AG04450 (cell line): ENCODE measurements around the gene TAPBPL. TPM values are rescaled to one million over a fixed set of nuclear protein-coding genes. Genes with fewer than 3 reads are reported as not detected.

Experiments
- CTCF ChIA-PET: fragments of 300-600, 350-600 bp; formaldehyde crosslinking; extraction: SDS; loops from one replicate; lab custom pipeline; 2022; ENCODE audit warnings: antibody characterized with exemption, inconsistent platforms; lab: Charles Lee
- POLR2A ChIA-PET: fragments of 350-600 bp; formaldehyde crosslinking; extraction: SDS; loops from one replicate; lab custom pipeline; 2021; ENCODE audit warnings: antibody characterized with exemption, inconsistent platforms; lab: Yijun Ruan, JAX
- DNase-seq: peaks from one replicate; pipeline ENCODE4 v3.0.0-alpha.2; 2011; ENCODE audit warnings: low read depth, low spot score
- H3K27ac ChIP-seq: one replicate; pipeline ENCODE4 v1.5.1; 2012; ENCODE audit warnings: low read depth, low read length, control low read depth
- H3K27me3 ChIP-seq: one replicate; pipeline ENCODE4 v1.6.0; 2012; ENCODE audit warnings: low read length; ENCODE audit not compliant: control insufficient read depth, insufficient read depth
- H3K4me3 ChIP-seq: 2 replicates; pipeline ENCODE4 v1.5.1; 2011; ENCODE audit warnings: mild to moderate bottlenecking, low read depth, low read length, control low read depth
- H3K9me3 ChIP-seq: 2 replicates; pipeline ENCODE4 v1.5.1; 2012; ENCODE audit warnings: low read length; ENCODE audit not compliant: control insufficient read depth, insufficient read depth
- polyA plus RNA-seq: library from polyadenylated mRNA; depleted of rRNA; stranded (reverse); fragments of >200 nt; gene quantifications from 2 replicates; pipeline ENCODE4 v1.2.3, GENCODE V29; 2011
- TF ChIP-seq, protein P1 (sequence below): IDR thresholded peaks from 2 replicates; pipeline ENCODE4 v1.5.1; 2011; ENCODE audit warnings: low read depth, low read length, control low read depth, inconsistent platforms

TAPBPL gene
- polyA plus RNA-seq, 1 experiment = 10.2 TPM

DNA sequence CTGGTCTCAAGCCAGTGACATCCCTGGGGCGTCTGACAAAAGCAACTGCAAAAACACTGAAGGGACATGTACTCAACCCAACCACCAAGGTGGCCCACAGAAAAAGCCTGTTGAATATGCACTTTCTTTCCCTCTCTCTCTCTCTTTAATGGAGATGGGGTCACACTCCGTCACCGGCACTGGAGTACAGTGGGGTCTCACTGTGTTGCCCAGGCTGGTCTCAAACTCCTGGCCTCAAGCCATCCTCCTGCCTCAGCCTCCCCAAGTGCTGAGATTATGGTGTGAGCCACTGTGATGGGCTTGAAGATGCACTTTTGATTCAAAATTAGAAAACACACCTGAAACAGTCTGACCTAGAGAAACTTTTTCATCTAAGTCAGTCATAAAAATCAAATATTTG lies 14.3 kb upstream of the TAPBPL start:
- Histone ChIP-seq H3K27me3 (no peaks in the 10 kb centered on the region), H3K27ac (no peak overlapping the region), H3K9me3 (no peaks in the 10 kb centered on the region), H3K4me3 (no peak overlapping the region)
- TF ChIP-seq, protein P1, sequence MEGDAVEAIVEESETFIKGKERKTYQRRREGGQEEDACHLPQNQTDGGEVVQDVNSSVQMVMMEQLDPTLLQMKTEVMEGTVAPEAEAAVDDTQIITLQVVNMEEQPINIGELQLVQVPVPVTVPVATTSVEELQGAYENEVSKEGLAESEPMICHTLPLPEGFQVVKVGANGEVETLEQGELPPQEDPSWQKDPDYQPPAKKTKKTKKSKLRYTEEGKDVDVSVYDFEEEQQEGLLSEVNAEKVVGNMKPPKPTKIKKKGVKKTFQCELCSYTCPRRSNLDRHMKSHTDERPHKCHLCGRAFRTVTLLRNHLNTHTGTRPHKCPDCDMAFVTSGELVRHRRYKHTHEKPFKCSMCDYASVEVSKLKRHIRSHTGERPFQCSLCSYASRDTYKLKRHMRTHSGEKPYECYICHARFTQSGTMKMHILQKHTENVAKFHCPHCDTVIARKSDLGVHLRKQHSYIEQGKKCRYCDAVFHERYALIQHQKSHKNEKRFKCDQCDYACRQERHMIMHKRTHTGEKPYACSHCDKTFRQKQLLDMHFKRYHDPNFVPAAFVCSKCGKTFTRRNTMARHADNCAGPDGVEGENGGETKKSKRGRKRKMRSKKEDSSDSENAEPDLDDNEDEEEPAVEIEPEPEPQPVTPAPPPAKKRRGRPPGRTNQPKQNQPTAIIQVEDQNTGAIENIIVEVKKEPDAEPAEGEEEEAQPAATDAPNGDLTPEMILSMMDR = no peak
- POLR2A ChIA-PET = interaction anchor here (2.3 kb wide), 1 partner anchor 33 kb away, joined by 7 read pairs; the partner anchor contains the start of gene VAMP1
- no peak for DNase-seq
- CTCF ChIA-PET = no interaction called here

DNA sequence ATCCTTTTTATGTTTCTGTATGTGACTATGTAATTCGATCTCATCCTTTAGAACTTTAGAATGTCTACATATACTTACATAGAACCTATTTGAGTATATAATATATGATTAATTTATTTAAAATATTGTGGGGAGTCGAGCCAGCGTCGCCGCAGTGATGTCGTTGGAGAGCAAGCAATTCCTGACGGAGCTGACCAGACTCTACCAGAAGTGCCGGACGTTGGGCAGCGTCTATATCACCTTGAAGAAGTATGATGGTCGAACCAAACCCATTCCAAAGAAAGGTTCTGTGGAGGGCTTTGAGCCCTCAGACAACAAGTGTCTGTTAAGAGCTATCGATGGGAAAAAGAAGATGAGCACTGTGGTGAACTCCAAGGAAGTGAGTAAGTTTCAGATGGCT lies 13.5 kb upstream of the TAPBPL start:
- H3K4me3 ChIP-seq = no peak overlapping the region
- H3K27me3 ChIP-seq = no peaks in the 10 kb centered on the region
- H3K27ac ChIP-seq = no peak overlapping the region
- TF ChIP-seq, protein P1 = no peak
- DNase-seq = no peak
- H3K9me3 ChIP-seq = no peaks in the 10 kb centered on the region
- ChIA-PET CTCF (interaction anchor here (2.9 kb wide), 1 partner anchor 27 kb away, joined by 25 read pairs; no protein-coding TSS in a partner anchor), POLR2A (interaction anchor here (2.3 kb wide), 1 partner anchor 32 kb away, joined by 7 read pairs; the partner anchor contains the start of gene VAMP1)

DNA sequence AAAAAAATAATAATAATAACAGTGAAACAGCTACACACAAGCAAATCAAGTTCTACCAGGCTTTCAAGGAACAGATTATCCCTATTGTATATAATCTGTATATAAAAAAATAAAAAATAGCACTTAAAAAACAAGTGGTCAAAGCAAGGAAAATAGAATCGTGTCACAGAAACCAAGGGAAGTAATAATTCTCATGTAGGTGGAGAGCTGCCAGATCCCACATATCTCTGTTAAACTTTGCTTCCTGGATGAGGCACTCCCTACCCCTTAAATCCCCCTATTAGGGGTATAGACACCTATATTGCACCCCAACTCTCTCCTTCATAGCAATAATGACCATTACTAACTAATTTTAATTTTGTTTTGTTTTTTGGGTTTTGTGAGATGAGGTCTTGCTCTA lies 11.5 kb upstream of the TAPBPL start:
- TF ChIP-seq, protein P1 = no peak
- Histone ChIP-seq H3K9me3 (no peaks in the 10 kb centered on the region; the same call in 1 of the 2 replicates), H3K4me3 (no peak overlapping the region), H3K27ac (no peak overlapping the region), H3K27me3 (no peaks in the 10 kb centered on the region)
- ChIA-PET POLR2A (no interaction called here), CTCF (interaction anchor here (2.9 kb wide), 1 partner anchor 25 kb away, joined by 25 read pairs; no protein-coding TSS in a partner anchor)
- no peak for DNase-seq

DNA sequence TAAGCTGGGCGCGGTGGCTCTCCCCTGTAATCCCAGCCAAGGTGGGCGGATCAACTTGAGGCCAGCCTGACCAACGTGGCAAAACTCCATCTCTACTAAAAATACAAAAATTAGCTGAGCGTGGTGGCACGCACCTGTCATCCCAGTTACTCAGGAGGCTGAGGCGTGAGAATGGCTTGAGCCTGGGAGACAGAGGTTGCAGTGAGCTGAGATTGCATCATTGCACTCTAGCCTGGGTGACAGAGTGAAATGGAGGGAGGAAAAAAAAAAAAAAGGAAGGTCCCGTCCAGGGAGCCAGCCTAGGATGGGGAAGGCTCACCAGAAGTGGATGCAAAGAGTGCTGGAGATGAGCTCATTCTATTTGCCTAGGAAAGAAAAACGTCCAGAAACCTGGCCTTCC lies 9.0 kb upstream of the TAPBPL start:
- H3K9me3 ChIP-seq = no peaks in the 10 kb centered on the region; the same call in 1 of the 2 replicates

More for the DNA sequence above, 9.0 kb upstream of the TAPBPL start:
- TF ChIP-seq, protein P1 = no peak
- Histone ChIP-seq H3K27me3 (no peaks in the 10 kb centered on the region), H3K4me3 (no peak overlapping the region), H3K27ac (no peak overlapping the region)
- DNase-seq = no peak
- ChIA-PET CTCF (interaction anchor here (1.0 to 3.4 kb wide), 3 partner anchors 10 to 23 kb away, joined by 3 to 31 read pairs (median 4); no protein-coding TSS in a partner anchor), POLR2A (interaction anchor here (0.6 kb wide), 1 partner anchor 8 kb away, joined by 3 read pairs; no protein-coding TSS in a partner anchor)
